Panc1 (cell line): Measurements from ENCODE around the gene SLC35C1. TPM values are rescaled to one million over a fixed set of nuclear protein-coding genes. Genes with fewer than 3 reads are reported as not detected.

ENCODE experiments used
- ATAC-seq: fragments of 200-7000 bp; cut with Tn5 transposase; 2 replicates; pipeline ENCODE4 v1.9.1; 2020; ENCODE audit warnings: mild to moderate bottlenecking, moderate library complexity
- BruUV-seq: library from RNA; stranded (reverse); fragments of 400-500 nt; replicated peaks from 2 replicates; lab custom pipeline; 2021; lab: Mats Ljungman, UMichigan
- CTCF ChIA-PET: fragments of 300-600 bp; sonication (Branson Sonifier 250); formaldehyde crosslinking; loops from one replicate; lab custom pipeline; 2022; ENCODE audit warnings: antibody characterized with exemption; lab: Charles Lee
- POLR2A ChIA-PET: fragments of 300-600 bp; sonication (Branson Sonifier 250); formaldehyde crosslinking; loops from one replicate; lab custom pipeline; 2022; ENCODE audit warnings: antibody characterized with exemption; lab: Charles Lee
- DNase-seq: peaks from one replicate; pipeline ENCODE4 v3.0.0-alpha.2; 2010; ENCODE audit warnings: low read depth, low spot score
- H3K27ac ChIP-seq: 2 replicates; pipeline ENCODE4 v1.5.1; 2011; ENCODE audit warnings: mild to moderate bottlenecking, low read length, inconsistent platforms
- H3K27me3 ChIP-seq: fragments of 200-500 bp; sonication (Bioruptor generic); 2 replicates; pipeline ENCODE4 v1.6.0; 2014; ENCODE audit warnings: low read length, inconsistent platforms; ENCODE audit not compliant: control insufficient read depth, insufficient read depth
- H3K36me3 ChIP-seq: fragments of 200-500 bp; sonication (Bioruptor generic); 2 replicates; pipeline ENCODE4 v1.5.1; 2014; ENCODE audit warnings: inconsistent platforms, mild to moderate bottlenecking, low read length, moderate library complexity; ENCODE audit not compliant: control insufficient read depth, insufficient read depth
- H3K4me1 ChIP-seq: 2 replicates; pipeline ENCODE4 v1.5.1; 2011; ENCODE audit warnings: inconsistent platforms, mild to moderate bottlenecking, low read length, moderate library complexity; ENCODE audit not compliant: control insufficient read depth, insufficient read depth
- H3K4me3 ChIP-seq, 2 experiments: 2 replicates each; pipeline ENCODE4 v1.5.1; 2011 to 2012; ENCODE audit warnings: low read depth in 2 of 2, low read length in 2 of 2, mild to moderate bottlenecking in 2 of 2, inconsistent platforms in 1 of 2, moderate library complexity in 1 of 2
- H3K9me3 ChIP-seq: fragments of 200-500 bp; sonication (Bioruptor generic); 2 replicates; pipeline ENCODE4 v1.5.1; 2014; ENCODE audit warnings: low read depth, mild to moderate bottlenecking, inconsistent platforms, low read length, moderate library complexity; ENCODE audit not compliant: control insufficient read depth, insufficient read depth
- POLR2AphosphoS5 ChIP-seq: IDR thresholded peaks from 2 replicates; pipeline ENCODE4 v1.6.1; 2012; ENCODE audit warnings: mild to moderate bottlenecking, low read depth, low read length, moderate library complexity
- REST ChIP-seq, 2 experiments: IDR thresholded peaks; 2 replicates each; pipeline ENCODE4 v1.6.1; 2011 to 2012; ENCODE audit warnings: low read depth in 2 of 2, control low read depth in 1 of 2, low read length in 1 of 2, mild to moderate bottlenecking in 1 of 2, moderate library complexity in 1 of 2; ENCODE audit not compliant: insufficient read depth in 1 of 2
- SIN3A ChIP-seq: IDR thresholded peaks from 2 replicates; pipeline ENCODE4 v1.6.1; 2012; ENCODE audit warnings: low read depth, mild to moderate bottlenecking, low read length, moderate library complexity, borderline replicate concordance; ENCODE audit not compliant: insufficient read depth
- TCF7L2 ChIP-seq: IDR thresholded peaks from 2 replicates; pipeline ENCODE4 v1.6.1; 2011; ENCODE audit warnings: mild to moderate bottlenecking, low read depth, low read length, inconsistent platforms
- in situ Hi-C: cut with HindIII; loops from 2 replicates; pipeline ENCODE4 v1.10.0; 2016; ENCODE audit warnings: low sequenced_read_pairs, low pct_unique_long_range_greater_than_20kb
- intact Hi-C: fragments of 100-400 bp; cut with micrococcal nuclease; formaldehyde crosslinking; loops from one replicate; pipeline ENCODE4 v1.10.0; 2022; ENCODE audit not compliant: unreplicated experiment
- total RNA-seq: library from RNA; stranded (reverse); gene quantifications from one replicate; pipeline ENCODE4 v1.2.1, GENCODE V29; 2021; ENCODE audit not compliant: unreplicated experiment
- TF ChIP-seq, protein P1 (sequence below): fragments of 450-650 bp; IDR thresholded peaks from 2 replicates; pipeline ENCODE4 v1.5.1; 2017; ENCODE audit warnings: mild to moderate bottlenecking

Gene SLC35C1
- total RNA-seq, 1 experiment from 2014 or later, result 13.4 TPM

- H3K4me1 ChIP-seq, result peaks cover 10% of the 10 kb centered on the region
- no peaks in the 10 kb centered on the region; the same call in 1 of the 2 replicates for H3K36me3 ChIP-seq
- ChIA-PET POLR2A (interaction anchor here (0.7 kb wide), 1 partner anchor 91 kb away, joined by 4 read pairs; no protein-coding TSS in a partner anchor), CTCF (no interaction called here)
- no peak overlapping the region for H3K4me3 ChIP-seq
- H3K27ac ChIP-seq, result no peak overlapping the region
- DNase-seq (no peak), ATAC-seq (no peak)
- no peaks in the 10 kb centered on the region for H3K9me3 ChIP-seq
- in situ Hi-C loops (no loop called here), intact Hi-C loops (no loop called here)
- peaks cover 3% of the 10 kb centered on the region; the same call in 1 of the 2 replicates for H3K27me3 ChIP-seq
- BruUV-seq, result no TSS peak
- TF ChIP-seq SIN3A, result no peak
Measured at GRCh38 chr11:45850446-45850845, 45.5 kb downstream of the SLC35C1 start.

DNA sequence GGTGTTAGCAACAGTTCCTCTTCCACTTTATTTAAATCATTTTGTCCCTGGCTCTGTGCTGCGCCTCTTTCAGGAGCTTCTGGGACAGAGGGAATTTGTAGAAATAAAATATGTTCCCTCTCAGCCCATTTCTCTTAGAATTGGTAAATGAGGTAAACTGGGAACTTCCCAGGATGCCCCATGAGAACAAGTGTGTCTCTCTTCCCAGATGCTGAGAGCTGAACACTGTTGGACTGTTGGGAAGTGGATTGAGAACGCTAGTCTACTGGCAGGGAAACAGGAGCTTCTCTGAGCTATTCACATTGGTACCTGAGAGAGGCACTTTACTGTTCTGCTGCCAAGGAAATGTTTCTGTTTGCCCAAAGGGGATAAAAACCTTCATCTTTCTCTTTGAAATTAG lies 46.3 kb downstream of the SLC35C1 start:
- in situ Hi-C loops, result no loop called here
- POLR2A ChIA-PET, result no interaction called here
- H3K27ac ChIP-seq, result no peak overlapping the region

More for the DNA sequence above, 46.3 kb downstream of the SLC35C1 start:
- DNase-seq (no peak), ATAC-seq (no peak)
- Histone ChIP-seq H3K27me3 (no peaks in the 10 kb centered on the region), H3K4me3 (no peak overlapping the region), H3K36me3 (no peaks in the 10 kb centered on the region; the same call in 1 of the 2 replicates), H3K9me3 (no peaks in the 10 kb centered on the region), H3K4me1 (peaks cover 10% of the 10 kb centered on the region)
- TF ChIP-seq SIN3A (no peak), TCF7L2 (no peak), REST (IDR thresholded peaks at IDR 0.05; ENCODE audit: insufficient read depth in 1 of 2, low read depth in 2 of 2, low read length in 1 of 2) (no peak), POLR2AphosphoS5 (no peak)
- TF ChIP-seq, protein P1, sequence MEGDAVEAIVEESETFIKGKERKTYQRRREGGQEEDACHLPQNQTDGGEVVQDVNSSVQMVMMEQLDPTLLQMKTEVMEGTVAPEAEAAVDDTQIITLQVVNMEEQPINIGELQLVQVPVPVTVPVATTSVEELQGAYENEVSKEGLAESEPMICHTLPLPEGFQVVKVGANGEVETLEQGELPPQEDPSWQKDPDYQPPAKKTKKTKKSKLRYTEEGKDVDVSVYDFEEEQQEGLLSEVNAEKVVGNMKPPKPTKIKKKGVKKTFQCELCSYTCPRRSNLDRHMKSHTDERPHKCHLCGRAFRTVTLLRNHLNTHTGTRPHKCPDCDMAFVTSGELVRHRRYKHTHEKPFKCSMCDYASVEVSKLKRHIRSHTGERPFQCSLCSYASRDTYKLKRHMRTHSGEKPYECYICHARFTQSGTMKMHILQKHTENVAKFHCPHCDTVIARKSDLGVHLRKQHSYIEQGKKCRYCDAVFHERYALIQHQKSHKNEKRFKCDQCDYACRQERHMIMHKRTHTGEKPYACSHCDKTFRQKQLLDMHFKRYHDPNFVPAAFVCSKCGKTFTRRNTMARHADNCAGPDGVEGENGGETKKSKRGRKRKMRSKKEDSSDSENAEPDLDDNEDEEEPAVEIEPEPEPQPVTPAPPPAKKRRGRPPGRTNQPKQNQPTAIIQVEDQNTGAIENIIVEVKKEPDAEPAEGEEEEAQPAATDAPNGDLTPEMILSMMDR, result no peak
- BruUV-seq, result no TSS peak
- CTCF ChIA-PET, result no interaction called here
- intact Hi-C loops, result no loop called here
